Measurements from ENCODE around the gene ELFN1.

The ELFN1 gene

DNA sequence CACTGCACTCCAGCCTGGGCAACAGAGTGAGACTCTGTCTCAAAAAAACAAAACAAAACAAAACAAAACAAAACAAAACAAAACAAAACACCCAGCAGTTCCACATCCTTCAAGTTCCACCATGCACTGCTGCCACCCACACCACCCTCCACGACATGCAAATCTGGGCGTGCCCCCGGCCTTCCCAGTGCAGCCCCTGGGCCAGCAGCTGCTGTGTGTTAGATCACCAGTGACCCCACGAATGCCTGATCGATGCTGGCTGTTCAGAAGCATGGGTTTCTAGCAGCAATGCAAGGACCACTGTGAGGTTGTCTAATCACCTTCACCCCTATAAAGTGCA lies 36.3 kb downstream of the ELFN1 start:
- DNase-seq (ENCODE audit: low spot score): no peak
- TF ChIP-seq, protein P1, sequence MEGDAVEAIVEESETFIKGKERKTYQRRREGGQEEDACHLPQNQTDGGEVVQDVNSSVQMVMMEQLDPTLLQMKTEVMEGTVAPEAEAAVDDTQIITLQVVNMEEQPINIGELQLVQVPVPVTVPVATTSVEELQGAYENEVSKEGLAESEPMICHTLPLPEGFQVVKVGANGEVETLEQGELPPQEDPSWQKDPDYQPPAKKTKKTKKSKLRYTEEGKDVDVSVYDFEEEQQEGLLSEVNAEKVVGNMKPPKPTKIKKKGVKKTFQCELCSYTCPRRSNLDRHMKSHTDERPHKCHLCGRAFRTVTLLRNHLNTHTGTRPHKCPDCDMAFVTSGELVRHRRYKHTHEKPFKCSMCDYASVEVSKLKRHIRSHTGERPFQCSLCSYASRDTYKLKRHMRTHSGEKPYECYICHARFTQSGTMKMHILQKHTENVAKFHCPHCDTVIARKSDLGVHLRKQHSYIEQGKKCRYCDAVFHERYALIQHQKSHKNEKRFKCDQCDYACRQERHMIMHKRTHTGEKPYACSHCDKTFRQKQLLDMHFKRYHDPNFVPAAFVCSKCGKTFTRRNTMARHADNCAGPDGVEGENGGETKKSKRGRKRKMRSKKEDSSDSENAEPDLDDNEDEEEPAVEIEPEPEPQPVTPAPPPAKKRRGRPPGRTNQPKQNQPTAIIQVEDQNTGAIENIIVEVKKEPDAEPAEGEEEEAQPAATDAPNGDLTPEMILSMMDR (IDR thresholded peaks at IDR 0.05; ENCODE audit: extremely low read depth, missing control alignments): no peak

DNA sequence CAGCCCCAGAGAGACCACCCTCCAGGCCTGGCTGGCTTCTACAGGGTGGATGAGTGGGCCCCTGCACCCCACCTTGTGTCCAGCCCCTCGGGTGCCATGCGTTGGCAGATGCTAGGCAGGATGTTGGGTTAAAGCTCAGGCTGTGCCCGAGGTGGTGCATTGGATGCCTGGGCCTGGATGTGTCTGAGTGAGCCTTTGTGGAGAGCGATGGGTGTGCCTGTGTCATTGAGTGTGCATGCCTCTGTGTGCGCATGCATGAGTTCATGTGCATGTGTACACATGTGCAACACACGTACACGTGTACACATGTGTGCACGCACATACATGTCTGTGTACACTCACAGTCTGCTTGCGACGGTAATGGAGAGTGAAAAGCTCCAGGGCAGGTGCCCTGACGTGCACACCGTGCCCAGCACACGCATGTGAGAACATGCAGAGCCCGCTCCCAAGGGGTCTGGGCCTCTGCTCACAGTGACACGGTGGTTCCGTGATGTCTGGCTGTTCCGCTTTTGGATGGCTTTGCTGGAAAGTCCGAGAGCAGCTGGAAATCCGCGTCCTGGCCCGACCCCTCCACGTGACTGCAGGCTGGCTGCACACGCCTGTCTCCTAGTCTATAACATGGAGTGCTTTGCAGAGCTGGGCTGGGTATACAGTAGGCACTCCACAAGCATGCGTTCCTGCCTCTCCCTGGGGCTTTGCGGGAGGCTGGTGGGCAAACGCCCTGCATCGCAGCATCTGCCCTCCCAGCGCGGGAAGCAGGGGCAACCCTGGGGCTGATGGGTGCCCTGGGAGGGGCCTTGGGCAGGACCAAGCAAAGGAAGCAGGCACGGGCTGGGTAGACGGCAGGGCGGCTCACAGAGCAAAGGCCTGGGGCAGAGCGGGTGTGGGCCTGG lies 36.9 kb downstream of the ELFN1 start:
- no peak for DNase-seq (ENCODE audit: low spot score)
- TF ChIP-seq, protein P1 (IDR thresholded peaks at IDR 0.05; ENCODE audit: extremely low read depth, missing control alignments): no peak

DNA sequence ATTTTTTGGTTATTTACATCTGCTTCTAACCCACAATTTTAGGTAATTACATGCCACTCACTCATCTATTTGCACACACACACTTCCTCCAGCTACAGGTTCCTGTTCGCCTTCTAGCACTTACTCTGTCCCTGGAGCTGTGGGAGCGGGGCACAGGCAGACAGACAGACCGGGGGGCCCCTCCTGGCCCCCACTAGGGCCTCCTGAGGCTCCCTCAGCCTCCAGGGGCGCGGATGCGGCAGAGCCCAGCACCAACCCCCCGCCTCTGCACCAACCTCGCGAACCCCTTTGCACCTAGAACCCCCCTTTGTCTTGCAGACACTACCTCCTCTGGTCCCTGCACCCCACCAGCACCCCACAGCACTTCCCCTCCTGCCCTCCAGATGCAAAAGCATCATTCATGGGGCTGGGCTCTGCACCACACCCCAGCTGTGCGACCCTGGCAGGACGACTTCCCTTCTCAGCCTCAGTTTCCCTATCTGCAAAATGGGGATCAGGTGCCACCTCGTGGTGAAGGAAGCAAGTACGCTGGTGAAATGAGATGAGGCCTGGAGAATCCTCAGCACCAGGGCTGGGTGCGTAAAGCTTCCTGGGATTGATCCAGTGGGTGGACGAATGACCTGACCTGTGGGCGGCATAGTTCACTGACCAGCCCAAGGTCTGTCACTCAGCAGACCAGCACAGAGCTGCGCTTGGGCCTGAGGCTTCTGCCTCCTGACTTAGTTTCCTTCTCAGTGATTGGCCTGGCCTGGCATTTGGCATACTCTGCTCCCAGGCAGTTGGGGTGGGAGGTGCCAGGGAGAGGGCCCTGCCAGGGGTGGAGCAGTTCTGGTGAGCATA lies 37.9 kb downstream of the ELFN1 start:
- DNase-seq (ENCODE audit: low spot score): no peak

DNA sequence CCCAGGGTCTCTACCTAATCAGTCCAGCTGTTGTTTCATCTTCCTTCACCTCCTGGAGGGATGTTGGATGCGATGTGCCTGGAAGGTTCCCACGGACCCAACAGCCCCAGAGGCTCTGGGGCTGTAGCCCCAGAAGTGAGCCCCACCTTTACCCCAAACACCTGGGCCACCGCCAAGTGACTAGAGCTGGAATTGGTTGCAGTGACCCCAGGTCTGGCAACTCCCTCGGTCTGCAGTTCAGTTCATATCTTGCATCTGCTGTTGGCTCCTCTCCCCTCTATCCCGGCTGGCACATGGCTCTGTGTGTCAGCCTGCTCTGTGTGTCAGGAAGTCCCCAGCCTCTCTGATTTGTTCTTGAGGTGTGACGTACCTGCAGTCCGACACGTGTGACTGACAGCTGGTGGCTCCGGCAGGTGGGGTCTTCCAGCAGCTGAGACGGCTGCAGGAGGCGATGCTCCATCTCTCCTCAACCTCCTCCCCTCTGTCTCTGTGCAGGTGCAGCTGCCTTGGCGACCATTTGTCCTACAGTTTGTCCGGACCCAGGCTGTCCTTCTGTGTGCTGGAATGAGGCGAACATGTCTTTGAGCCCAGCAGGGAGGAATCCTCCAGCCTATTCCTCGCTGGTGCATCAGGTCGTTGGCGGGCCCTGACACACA lies 38.6 kb downstream of the ELFN1 start:
- TF ChIP-seq, protein P1 (IDR thresholded peaks at IDR 0.05; ENCODE audit: extremely low read depth, missing control alignments): no peak
- DNase-seq (ENCODE audit: low spot score): no peak

More for the DNA sequence above, 37.9 kb downstream of the ELFN1 start:
- TF ChIP-seq, protein P1 (IDR thresholded peaks at IDR 0.05; ENCODE audit: extremely low read depth, missing control alignments): no peak

DNA sequence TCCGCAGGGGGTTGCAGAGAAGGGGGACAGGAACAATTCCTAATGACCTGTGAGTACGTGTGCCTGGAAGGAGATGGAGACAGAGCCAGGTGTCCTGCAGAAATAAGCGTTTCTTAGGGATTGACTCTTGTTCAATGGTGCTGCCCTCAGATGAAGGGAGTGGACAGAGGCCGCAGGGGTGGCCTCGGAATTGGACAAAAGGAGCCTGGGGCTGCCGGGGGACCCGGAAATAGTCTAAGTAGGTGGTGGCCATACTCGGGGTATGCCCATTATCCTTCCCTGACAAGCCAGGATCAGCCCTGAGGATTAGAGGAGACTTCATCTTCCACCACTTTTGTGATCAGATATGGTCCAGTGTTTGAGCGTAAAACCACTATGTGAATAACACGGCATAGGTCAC lies 39.2 kb downstream of the ELFN1 start:
- DNase-seq (ENCODE audit: low spot score): no peak
- TF ChIP-seq, protein P1 (IDR thresholded peaks at IDR 0.05; ENCODE audit: extremely low read depth, missing control alignments): no peak

DNA sequence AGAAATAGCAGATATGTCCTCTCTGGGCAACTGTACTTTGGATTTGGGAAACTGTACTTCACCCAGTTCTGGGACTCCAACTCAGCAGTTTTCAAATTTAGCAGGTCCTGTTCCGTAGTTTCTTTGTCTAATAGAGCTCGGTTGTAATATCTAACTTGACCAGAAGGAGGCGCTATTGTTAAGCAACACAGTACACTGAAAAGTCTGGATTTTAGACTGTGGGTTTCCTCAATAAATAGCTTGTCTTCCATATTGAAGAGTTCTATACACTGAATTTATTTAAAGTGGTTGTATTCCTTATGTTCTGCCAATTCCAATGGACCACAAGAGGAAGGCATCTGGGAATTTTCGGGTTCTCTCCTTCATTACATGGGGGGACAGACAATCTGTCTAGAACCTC lies 39.8 kb downstream of the ELFN1 start:
- TF ChIP-seq, protein P1 (IDR thresholded peaks at IDR 0.05; ENCODE audit: extremely low read depth, missing control alignments): no peak
- no peak for DNase-seq (ENCODE audit: low spot score)
